GM21737 (cell line): ENCODE data around the gene MAB21L3.

ENCODE experiments used
- ATAC-seq: cut with Tn5 transposase; IDR thresholded peaks from one replicate; pipeline ENCODE4 v1.9.1; 2021; ENCODE audit warnings: mild to moderate bottlenecking, moderate library complexity; ENCODE audit not compliant: unreplicated experiment

Gene MAB21L3

GRCh38 chr1:116110567-116111523 is at the start of gene MAB21L3:
TSS of gene MAB21L3 (plus strand) at chr1:116111399. CDS start at chr1:116112616, 1,217 bp downstream.
- ATAC-seq = no peak

DNA sequence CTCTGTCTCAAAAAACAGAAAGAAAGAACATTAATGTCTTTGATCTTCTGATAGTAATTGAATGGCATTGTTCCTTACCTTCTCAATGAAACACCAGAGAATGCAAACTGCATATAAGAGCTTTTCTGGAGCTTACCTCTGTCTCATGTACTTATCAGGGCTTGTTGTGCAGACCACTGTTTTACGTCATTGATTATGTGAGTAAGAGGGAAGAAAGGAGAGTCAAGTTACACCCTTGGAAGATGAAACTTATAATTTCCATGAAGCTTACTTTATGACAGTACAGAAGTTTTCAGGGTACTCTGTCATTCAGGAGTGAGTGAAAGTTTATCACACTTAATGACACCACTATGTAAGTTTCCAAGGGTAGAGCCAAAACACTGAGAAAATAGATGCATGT is 49.0 kb upstream of the MAB21L3 start:
- no peak for ATAC-seq

DNA sequence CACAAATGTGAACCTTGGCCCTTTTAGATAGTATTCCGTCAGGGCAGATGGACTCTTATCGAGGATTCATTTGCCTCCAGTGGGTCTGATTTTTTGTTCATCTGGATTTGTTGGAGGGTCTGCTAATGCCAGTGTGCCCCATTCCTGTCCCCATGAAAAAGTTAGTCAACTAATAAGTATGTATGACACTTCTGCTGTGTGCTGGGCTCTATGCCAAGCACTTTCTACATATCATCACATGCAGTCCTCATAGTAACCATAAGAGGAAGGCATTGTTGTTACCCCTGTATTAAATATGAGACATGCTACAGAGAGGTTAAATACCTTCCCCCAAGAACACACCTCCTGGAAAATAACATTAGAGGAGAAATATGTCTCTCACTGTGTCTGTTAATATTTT is 46.6 kb upstream of the MAB21L3 start:
- no peak for ATAC-seq

DNA sequence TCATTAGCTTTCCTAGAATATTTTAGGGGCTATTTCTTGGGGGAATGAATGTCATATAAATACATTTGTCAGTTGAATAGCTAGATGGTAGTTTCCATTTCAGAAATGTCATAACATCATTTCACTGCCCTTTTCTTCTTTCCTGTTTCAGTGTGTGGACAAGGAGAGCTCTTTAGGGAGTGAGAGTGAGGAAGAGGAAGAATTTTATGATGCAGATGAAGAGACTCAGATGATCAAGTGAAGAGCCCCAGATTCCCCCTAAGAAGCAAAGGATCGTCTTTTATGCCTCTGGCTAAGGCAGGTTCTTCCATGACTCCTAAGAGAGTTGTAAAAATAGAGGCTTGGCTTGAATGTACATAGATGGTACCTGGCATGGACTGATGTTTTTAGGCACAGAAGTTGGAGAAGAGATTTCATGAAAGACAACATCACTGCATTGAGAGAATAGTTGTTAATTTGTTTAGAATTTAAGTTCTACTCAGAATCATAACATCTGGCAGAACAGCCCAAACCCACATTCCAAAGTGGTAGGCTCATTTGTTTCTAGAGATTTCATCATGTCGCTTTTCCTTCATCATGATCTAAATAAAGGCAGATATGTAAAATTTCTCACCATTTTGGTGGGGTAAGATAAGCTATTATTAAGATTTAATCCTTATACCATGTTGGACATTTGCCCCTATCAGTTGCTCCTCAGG is 44.2 kb upstream of the MAB21L3 start:
- ATAC-seq = no peak

DNA sequence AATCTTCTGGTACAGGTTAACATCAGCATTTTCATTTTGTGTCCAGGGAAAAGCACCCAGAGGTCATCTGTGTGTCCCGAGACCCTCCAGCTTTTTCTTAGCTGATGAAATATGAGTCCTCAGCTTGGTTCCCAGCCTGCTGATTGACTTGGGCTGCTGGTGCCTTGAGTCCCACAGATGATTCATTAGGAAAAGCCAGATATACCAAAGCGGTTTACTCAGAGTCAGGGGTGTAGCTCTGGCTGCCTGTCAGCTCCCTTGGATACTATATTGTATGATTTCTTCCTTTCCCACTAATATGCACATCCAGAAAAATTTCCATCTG is 43.7 kb upstream of the MAB21L3 start:
- ATAC-seq = no peak

GRCh38 chr1:116075575-116075974 is 35.6 kb upstream of the MAB21L3 start:
- ATAC-seq = no peak

- ATAC-seq = no peak
These were observed 35.2 kb upstream of the MAB21L3 start for GRCh38 chr1:116075990-116076389.

- ATAC-seq = no peak
These were observed 34.4 kb upstream of the MAB21L3 start for GRCh38 chr1:116076831-116077230.

DNA sequence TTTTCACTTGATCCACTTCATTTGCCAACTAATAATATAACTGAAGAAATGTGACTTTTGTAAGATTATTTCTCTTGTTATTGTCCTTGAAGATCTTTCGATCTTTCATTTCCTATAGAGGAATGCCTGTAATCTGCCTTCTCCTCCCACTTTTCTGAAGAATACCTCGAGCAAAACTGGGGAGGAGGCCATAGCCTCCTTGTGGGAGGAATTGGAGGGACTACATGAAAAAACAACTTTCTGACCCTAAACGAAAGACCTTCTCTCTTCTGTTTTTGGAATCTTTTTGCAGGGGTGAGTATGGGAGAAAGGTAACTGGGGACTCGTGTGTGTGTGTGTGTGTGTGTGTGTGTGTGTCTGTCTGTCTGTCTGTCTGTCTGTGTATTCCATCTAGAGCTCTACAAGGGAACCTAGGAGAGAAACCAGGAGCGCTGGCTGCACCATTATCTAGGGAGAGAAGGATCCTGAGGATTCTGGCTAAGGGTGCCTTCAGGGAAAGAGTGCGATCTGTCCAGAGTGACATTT is 32.4 kb upstream of the MAB21L3 start:
- no peak for ATAC-seq

- no peak for ATAC-seq
These were observed 23.6 kb upstream of the MAB21L3 start for GRCh38 chr1:116087628-116088027.

DNA sequence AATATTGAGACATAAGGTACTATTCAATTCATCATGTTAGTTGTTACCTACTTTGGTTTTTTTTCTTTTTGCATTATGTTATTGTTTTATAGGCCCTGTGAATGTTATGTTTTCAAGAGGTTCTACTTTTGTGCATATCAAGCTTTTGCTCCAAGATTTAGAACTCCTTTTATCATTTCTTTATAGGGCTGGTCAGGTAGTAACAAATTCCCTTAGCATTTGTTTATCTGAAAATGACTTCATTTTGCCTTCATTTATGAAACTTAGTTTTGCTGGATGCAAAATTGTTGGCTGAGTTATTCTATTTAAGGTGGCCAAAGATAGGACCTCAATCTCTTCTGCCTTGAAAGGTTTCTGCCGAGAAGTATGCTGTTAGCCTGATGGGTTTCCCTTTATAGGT is 21.3 kb upstream of the MAB21L3 start:
- ATAC-seq = no peak

DNA sequence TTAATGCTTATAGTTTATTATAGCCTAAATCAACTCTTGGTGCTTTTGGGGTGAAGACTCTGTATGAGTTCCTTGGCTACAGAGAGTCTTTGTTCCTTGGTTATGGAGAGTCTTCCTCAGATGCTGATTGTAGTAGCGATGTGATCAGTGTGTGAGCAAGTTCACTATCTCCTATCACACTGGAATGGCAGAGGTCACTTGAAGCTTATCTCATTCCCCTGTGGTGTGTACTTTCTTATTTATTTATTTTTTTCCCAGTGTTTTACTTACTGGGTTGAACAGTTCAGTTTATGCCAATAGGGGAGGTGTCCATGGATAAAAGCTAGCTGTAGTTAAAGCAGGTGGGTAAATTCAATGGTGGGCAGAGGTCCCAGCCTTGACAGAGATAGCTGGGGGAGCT is 20.1 kb upstream of the MAB21L3 start:
- no peak for ATAC-seq

DNA sequence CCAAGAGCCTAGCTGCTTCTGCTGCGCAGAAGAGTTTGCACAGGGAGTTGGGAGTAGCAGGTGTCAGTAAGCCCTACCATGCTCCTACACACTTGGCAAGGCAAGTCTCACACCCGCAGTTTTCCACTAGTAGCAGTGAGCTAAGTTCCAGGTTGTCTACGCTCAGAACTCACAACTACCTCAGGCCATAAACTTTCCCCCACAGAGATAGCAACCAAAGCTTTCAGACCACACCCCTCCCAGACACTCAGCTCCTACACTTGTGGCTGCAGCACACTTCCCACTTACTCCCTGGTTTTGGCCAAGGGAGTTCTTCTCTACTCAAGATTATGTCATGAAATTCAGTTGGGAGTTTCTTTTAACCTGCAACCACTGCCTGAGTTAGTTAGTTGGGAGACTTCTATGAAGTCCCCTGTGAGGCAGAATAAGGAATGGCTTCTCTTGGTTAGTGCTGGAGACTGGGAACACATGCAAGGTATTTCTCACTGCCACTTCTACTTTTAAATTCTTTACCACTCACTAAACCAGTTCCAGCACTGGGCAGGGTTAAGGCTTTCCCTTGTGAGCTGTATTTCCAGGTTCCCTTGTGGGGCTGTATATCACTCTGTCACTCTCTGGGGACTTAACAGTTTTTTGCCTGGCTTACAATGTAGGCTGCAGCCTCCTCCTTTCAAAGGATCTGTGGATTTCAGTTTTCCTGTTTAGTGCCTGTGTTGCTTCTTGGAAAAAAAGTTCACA is 18.3 kb upstream of the MAB21L3 start:
- no peak for ATAC-seq

GRCh38 chr1:116095027-116095426 is 16.2 kb upstream of the MAB21L3 start:
- no peak for ATAC-seq

DNA sequence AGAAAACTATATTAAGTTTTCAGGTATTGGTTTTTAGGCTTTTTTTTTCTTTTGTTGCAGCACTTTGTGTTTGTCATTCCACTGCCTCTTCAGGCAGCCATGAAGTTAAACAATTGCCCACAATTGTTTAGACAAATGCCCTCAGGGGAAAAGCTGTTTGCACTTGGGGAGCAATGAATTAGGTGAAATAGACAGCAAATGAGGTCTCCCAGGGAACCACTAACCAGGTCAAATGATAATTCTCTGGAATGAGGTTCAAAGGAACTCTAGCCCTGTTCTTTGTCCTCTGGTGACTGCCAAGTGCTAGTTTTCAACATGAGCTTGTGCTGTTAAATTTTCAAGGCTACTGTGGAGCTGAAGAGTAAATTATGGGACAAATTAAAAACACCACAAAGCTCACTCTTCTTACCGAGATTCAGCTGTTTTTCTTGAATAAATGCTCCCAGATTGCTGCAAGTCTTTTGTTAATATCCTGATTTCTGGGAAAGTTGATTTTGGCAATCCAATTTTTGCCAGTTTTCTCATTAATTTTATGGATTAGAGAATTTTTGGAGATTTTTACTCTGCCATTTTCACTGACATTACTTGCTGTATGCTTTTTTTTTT is 15.1 kb upstream of the MAB21L3 start:
- ATAC-seq = no peak

GRCh38 chr1:116097626-116098025 is 13.6 kb upstream of the MAB21L3 start:
- no peak for ATAC-seq

DNA sequence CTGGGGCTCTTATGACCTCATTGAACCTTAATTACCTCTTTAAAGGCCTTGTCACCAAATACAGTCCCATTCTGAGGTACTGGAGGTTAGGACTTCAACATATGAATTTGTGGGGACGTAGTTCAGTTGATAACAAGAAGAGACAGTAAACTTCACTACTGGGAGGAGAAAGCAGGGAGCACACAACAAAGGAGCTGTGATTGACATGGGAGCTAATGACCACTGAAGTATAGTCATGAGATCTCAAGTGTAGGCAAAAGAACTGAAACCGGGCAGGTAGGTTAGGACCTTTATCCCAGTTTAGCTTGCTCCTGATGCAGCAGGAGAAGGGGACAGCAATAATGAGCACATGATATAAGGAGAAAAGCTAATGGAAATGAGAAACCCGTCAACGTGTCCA is 11.8 kb upstream of the MAB21L3 start:
- ATAC-seq = no peak

- no peak for ATAC-seq
These were observed 11.3 kb upstream of the MAB21L3 start for GRCh38 chr1:116099919-116100318.

DNA sequence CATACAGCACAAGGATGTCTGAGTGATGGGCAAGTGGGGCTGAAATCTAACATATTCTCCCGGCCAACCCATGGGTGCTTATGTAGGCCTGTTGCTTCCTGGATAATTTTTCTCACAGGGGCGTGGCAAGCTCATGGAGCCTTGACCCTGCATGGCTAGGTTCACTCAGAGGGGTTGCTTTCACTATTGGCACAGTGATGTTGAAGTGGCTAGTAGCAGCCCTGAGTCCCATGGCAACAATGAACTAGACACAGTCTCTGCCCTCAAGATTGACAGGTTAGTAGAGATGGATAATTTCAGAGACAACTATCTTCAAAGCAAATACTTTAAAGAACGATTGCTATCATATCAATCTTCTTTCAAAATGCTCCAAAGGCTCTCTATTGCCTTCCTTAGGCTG is 6.5 kb upstream of the MAB21L3 start:
- ATAC-seq = no peak

- ATAC-seq = no peak
These were observed 5.2 kb upstream of the MAB21L3 start for GRCh38 chr1:116105996-116106395.

GRCh38 chr1:116106646-116107045 is 4.6 kb upstream of the MAB21L3 start:
- ATAC-seq = no peak
